GM12891 (cell line): ENCODE results near the gene SLX4IP.

Experiments
- DNase-seq: peaks from one replicate; pipeline ENCODE4 v3.0.0; 2011; ENCODE audit warnings: low spot score; ENCODE audit not compliant: insufficient read length
- FAIRE-seq: peaks from 2 replicates; lab custom pipeline; 2011; peaks lifted over from hg19 to GRCh38; lab: Jason Lieb, UNC
- PAX5 ChIP-seq: IDR thresholded peaks from 2 replicates; pipeline ENCODE4 v1.6.1; 2011; ENCODE audit warnings: low read length, moderate library complexity, mild to moderate bottlenecking; ENCODE audit not compliant: insufficient read depth, severe bottlenecking
- POLR2A ChIP-seq: IDR thresholded peaks from 2 replicates; pipeline ENCODE4 v1.6.1; 2011; ENCODE audit warnings: low read depth, low read length, control low read depth
- POLR2AphosphoS5 ChIP-seq: IDR thresholded peaks from 2 replicates; pipeline ENCODE4 v1.6.1; 2011; ENCODE audit warnings: low read depth, low read length, control low read depth
- POU2F2 ChIP-seq: IDR thresholded peaks from 2 replicates; pipeline ENCODE4 v1.6.1; 2011; ENCODE audit warnings: low read depth, mild to moderate bottlenecking, control low read depth, low read length, moderate library complexity
- SPI1 ChIP-seq: IDR thresholded peaks from 2 replicates; pipeline ENCODE4 v1.6.1; 2011; ENCODE audit warnings: low read depth, low read length, control low read depth
- TAF1 ChIP-seq: IDR thresholded peaks from 2 replicates; pipeline ENCODE4 v1.6.1; 2011; ENCODE audit warnings: low read depth, low read length, control low read depth

SLX4IP gene

DNA sequence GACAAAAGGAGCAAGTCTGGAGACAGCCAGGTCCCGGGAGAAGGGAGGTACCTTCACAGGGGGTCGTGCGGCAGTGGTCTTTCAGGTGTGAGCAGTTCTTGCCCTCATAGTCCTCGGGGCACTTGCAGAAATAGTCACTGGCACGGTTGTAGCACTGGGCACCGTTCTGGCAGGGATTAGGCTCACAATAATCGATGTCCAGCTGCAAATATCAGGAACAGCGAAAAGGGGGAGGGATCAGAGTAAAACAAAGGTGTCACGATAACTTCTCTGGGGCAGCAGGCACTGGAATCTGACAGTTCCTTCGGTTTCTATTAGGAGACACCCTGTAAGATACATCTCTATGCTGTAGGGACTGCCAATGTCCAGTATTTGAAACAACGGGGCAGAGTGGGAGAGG lies 212.8 kb downstream of the SLX4IP start:
- FAIRE-seq = no peak
- TF ChIP-seq SPI1 (no peak), POLR2A (no peak), POLR2AphosphoS5 (no peak), POU2F2 (no peak), PAX5 (no peak), TAF1 (no peak)
- DNase-seq = no peak

DNA sequence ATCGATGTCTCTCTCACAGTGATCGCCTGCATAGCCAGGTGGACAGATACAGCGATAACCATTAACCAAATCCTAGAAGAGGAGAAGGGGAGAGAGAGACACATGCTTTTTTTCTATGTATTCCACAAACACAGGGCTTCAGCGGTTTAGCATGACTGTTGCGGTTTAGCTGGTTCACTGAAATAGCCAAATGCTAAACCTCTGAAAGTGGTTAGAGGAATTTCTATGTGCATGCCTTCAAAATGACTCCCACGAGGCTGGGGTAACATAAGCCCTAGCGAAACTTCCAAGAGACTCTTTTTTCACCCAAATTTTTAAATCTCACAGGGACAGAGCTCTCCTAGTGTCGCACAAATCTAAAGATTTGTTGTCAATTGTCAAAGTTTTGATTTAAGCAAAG lies 213.5 kb downstream of the SLX4IP start:
- DNase-seq = no peak
- no peak for FAIRE-seq
- TF ChIP-seq TAF1 (no peak), POLR2A (no peak), POLR2AphosphoS5 (no peak), POU2F2 (no peak)

- FAIRE-seq = no peak
Observed at GRCh38 chr20:10649080-10649796, 214.1 kb downstream of the SLX4IP start.

GRCh38 chr20:10649797-10650160 lies 214.7 kb downstream of the SLX4IP start:
- FAIRE-seq = no peak
- TF ChIP-seq POLR2AphosphoS5 (no peak), SPI1 (no peak), POU2F2 (no peak), TAF1 (no peak), POLR2A (no peak), PAX5 (no peak)
- no peak for DNase-seq

More at GRCh38 chr20:10649080-10649796, 214.1 kb downstream of the SLX4IP start:
- TF ChIP-seq TAF1 = no peak
- TF ChIP-seq POU2F2 = no peak
- TF ChIP-seq PAX5 = no peak
- no peak for TF ChIP-seq SPI1
- TF ChIP-seq POLR2AphosphoS5 = no peak
- TF ChIP-seq POLR2A = no peak
- no peak for DNase-seq

DNA sequence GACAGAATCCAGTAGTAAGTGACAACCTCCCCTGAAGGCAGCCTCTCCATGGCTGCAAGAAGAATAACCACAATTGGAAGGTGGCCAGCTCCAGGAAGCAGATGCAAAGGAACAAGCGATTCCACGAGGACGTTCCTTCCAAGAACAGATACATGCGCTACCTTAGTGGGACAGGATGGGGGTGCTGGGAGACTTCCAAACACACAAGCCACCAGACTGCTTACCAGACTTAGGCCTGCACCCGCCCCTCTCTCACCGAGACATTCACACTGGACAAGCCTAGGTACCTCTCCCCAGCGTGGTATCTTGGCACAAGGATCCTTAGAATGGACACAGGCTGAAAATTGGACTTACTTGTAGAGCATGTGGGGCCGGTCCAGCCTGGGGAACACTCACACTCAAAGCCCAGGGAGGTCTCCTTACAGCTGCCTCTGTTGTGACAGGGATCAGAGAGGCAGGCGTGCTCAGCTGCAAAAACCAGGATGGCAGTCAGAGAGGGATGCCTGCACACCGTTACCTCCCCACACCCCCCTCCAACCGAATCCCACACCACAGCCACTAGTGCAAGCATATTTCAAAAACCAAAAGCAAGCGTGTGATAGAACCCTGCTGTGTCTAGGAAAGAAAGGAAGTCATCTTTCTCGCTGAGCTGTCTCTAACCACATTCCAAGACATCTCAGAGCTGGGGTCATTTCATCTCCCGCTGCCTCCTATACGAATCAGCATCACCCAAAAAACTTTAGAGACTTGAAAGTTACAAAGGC lies 216.3 kb downstream of the SLX4IP start:
- no peak for DNase-seq
- no peak for FAIRE-seq
- TF ChIP-seq PAX5 (no peak), POU2F2 (no peak), POLR2A (no peak), POLR2AphosphoS5 (no peak), SPI1 (no peak), TAF1 (no peak)

GRCh38 chr20:10652185-10652584 lies 217.1 kb downstream of the SLX4IP start:
- TF ChIP-seq PAX5 (no peak), POLR2A (no peak), POU2F2 (no peak), POLR2AphosphoS5 (no peak), SPI1 (no peak), TAF1 (no peak)
- FAIRE-seq (no peak), DNase-seq (no peak)

- TF ChIP-seq POLR2AphosphoS5 (no peak), PAX5 (no peak), SPI1 (no peak), POLR2A (no peak), POU2F2 (no peak), TAF1 (no peak)
- no peak for DNase-seq
- FAIRE-seq = no peak
Observed at GRCh38 chr20:10652660-10653261, 217.7 kb downstream of the SLX4IP start.

GRCh38 chr20:10653599-10654249 lies 218.6 kb downstream of the SLX4IP start:
- FAIRE-seq (no peak), DNase-seq (no peak)
- TF ChIP-seq SPI1 (peak; percentile 39; the same call in 1 of the 2 replicates), POLR2A (no peak), POU2F2 (no peak)

GRCh38 chr20:10654250-10654610 lies 219.1 kb downstream of the SLX4IP start:
- DNase-seq = no peak
- no peak for FAIRE-seq
- no peak for TF ChIP-seq PAX5

DNA sequence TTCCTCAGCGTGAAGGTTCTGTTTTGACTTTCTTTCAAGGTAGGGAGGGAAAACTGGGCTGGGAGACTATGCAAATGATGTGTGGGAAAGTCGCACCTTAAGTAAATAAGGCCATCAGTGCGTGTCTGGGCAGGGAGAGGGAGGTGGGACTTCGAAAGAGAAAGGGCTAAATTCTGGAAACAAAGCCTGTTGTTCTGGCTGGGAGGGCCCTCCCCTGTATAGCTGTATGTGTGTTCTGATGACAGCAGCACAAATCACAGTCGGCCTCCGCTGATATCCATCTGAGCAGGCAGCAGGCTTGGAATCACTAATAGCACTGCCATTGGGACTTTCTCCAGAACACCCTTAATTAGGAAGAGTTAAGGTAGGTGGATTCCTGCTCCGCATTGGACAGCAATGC lies 219.5 kb downstream of the SLX4IP start:
- DNase-seq (no peak), FAIRE-seq (peak; percentile 64)
- TF ChIP-seq SPI1 = peak; percentile 35; the same call in 1 of the 2 replicates
- peak; percentile 27 for TF ChIP-seq PAX5
- TF ChIP-seq POLR2AphosphoS5 = no peak
- TF ChIP-seq POLR2A = no peak
- no peak for TF ChIP-seq TAF1
- peak; percentile 97 for TF ChIP-seq POU2F2
